Neural cell (in vitro differentiated cells): Measurements from ENCODE around the gene FBXO48. TPM values are rescaled to one million over a fixed set of nuclear protein-coding genes. Genes with fewer than 3 reads are reported as not detected.

Source experiments
- H2AFZ ChIP-seq: fragments of 200-600, 300-800 bp; sonication (generic), shearing (Covaris generic); 2 replicates; pipeline ENCODE4 v1.6.0; 2014; ENCODE audit warnings: low read depth, mild to moderate bottlenecking, antibody characterized with exemption, low read length, moderate library complexity
- H3F3A ChIP-seq: fragments of 200-600 bp; shearing (Covaris generic); 2 replicates; pipeline ENCODE4 v1.6.1; 2016; ENCODE audit warnings: mild to moderate bottlenecking, moderate library complexity, mixed read lengths, antibody characterized with exemption, low read length; ENCODE audit not compliant: insufficient read depth, poor library complexity, severe bottlenecking
- H3K27ac ChIP-seq: fragments of 200-600, 300-800 bp; sonication (generic), shearing (Covaris generic); 2 replicates; pipeline ENCODE4 v1.5.1; 2014; ENCODE audit warnings: mild to moderate bottlenecking, low read length, moderate library complexity
- H3K27me3 ChIP-seq: fragments of 300-800, 200-600 bp; sonication (generic), shearing (Covaris generic); 2 replicates; pipeline ENCODE4 v1.6.0; 2014; ENCODE audit warnings: mild to moderate bottlenecking, low read depth, low read length, moderate library complexity; ENCODE audit not compliant: insufficient read depth
- H3K36me3 ChIP-seq: fragments of 300-800, 200-600 bp; sonication (generic), shearing (Covaris generic); 2 replicates; pipeline ENCODE4 v1.5.1; 2014; ENCODE audit warnings: mild to moderate bottlenecking, antibody characterized with exemption, low read length, moderate library complexity; ENCODE audit not compliant: insufficient read depth
- H3K4me2 ChIP-seq: fragments of 300-800, 200-600 bp; sonication (generic), shearing (Covaris generic); 2 replicates; pipeline ENCODE4 v1.6.0; 2014; ENCODE audit warnings: mild to moderate bottlenecking, low read length
- H3K4me3 ChIP-seq: fragments of 300-800, 200-600 bp; sonication (generic), shearing (Covaris generic); 2 replicates; pipeline ENCODE4 v1.5.1; 2014; ENCODE audit warnings: mild to moderate bottlenecking, low read length, moderate library complexity
- H3K79me2 ChIP-seq: fragments of 200-600 bp; shearing (Covaris generic); replicated peaks from 2 replicates; pipeline ENCODE4 v1.6.0; 2014; ENCODE audit warnings: mild to moderate bottlenecking, low read length, moderate library complexity; ENCODE audit not compliant: insufficient read depth
- H3K9ac ChIP-seq: fragments of 300-800, 200-600 bp; sonication (generic), shearing (Covaris generic); 2 replicates; pipeline ENCODE4 v1.6.1; 2016; ENCODE audit warnings: mild to moderate bottlenecking, low read length, mixed read lengths
- H3K9me2 ChIP-seq: fragments of 200-600 bp; shearing (Covaris generic); 2 replicates; pipeline ENCODE4 v1.6.1; 2016; ENCODE audit warnings: mild to moderate bottlenecking, low read length, mixed read lengths; ENCODE audit not compliant: insufficient read depth
- H3K9me3 ChIP-seq: fragments of 200-600, 300-800 bp; sonication (generic), shearing (Covaris generic); 2 replicates; pipeline ENCODE4 v1.6.1; 2016; ENCODE audit warnings: mild to moderate bottlenecking, mixed run types, low read length, moderate library complexity, mixed read lengths
- H4K20me1 ChIP-seq: fragments of 200-600 bp; shearing (Covaris generic); 2 replicates; pipeline ENCODE4 v1.6.1; 2016; ENCODE audit warnings: mild to moderate bottlenecking, mixed run types; ENCODE audit not compliant: insufficient read depth
- EP300 ChIP-seq: fragments of 450-650 bp; conservative IDR thresholded peaks from 2 replicates; pipeline ENCODE4 v1.6.1; 2014; ENCODE audit warnings: antibody characterized with exemption, mild to moderate bottlenecking, moderate library complexity; ENCODE audit not compliant: poor library complexity, severe bottlenecking
- EZH2 ChIP-seq: fragments of 200-600, 300-800 bp; shearing (Covaris generic), sonication (generic); IDR thresholded peaks from 2 replicates; pipeline ENCODE4 v1.6.1; 2014; ENCODE audit warnings: antibody characterized with exemption, low read length, borderline replicate concordance, mild to moderate bottlenecking; ENCODE audit not compliant: insufficient read depth, poor library complexity, severe bottlenecking
- MXI1 ChIP-seq: fragments of 450-650 bp; conservative IDR thresholded peaks from 2 replicates; pipeline ENCODE4 v1.6.1; 2014; ENCODE audit warnings: antibody characterized with exemption, mild to moderate bottlenecking; ENCODE audit not compliant: poor library complexity, severe bottlenecking
- SMC3 ChIP-seq: fragments of 450-650 bp; conservative IDR thresholded peaks from 2 replicates; pipeline ENCODE4 v1.6.1; 2014; ENCODE audit warnings: antibody characterized with exemption, mild to moderate bottlenecking, moderate library complexity; ENCODE audit not compliant: poor library complexity
- polyA plus RNA-seq: library from polyadenylated mRNA; depleted of rRNA; stranded (reverse); fragments of >200 nt; gene quantifications from 2 replicates; pipeline ENCODE4 v1.2.3, GENCODE V29; 2014
- TF ChIP-seq, protein P1 (sequence below): fragments of 450-650 bp; IDR thresholded peaks from 2 replicates; pipeline ENCODE4 v1.5.1; 2014; ENCODE audit warnings: antibody characterized with exemption, mild to moderate bottlenecking, moderate library complexity; ENCODE audit not compliant: poor library complexity, severe bottlenecking
- TF ChIP-seq, protein P2 (sequence below): IDR thresholded peaks from 2 replicates; pipeline ENCODE4 v1.6.1; 2012; ENCODE audit warnings: borderline replicate concordance

Gene FBXO48
- polyA plus RNA-seq, 1 donor from 2014 or later: 0.45 TPM

DNA sequence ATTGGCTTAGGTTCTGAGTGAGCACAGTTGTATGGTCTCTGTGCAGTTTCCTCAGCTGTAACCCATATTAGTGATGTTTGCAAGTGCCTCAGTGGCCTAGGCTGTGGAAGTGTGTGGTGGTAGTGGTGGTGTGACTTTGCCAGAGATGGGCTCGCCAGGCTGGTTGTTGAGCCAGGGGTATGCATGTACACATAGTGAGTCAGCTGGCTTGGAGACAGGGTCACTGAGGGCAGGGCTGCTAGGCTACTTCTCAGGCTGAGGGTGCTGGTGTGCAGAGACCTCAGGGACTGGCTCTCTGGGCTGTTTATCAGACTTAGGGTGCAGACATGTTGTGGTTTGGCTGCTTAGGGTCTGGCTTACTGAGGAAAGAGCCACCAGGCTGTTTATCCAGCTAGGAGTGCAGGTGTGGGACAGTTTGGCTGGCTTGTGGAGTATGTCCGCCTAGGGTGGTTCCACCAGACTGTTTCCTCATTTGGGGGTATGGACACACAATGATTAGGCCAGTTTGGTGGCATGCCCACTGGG is 15.3 kb upstream of the FBXO48 start:
- Histone ChIP-seq H4K20me1 (no peaks in the 10 kb centered on the region), H3K79me2 (no peaks in the 10 kb centered on the region), H3K27ac (no peak overlapping the region), H3K4me3 (no peak overlapping the region), H3K9me2 (no peaks in the 10 kb centered on the region), H3K9ac (no peak overlapping the region), H3K9me3 (no peaks in the 10 kb centered on the region), H3K36me3 (no peaks in the 10 kb centered on the region), H3F3A (no peaks in the 10 kb centered on the region), H3K4me2 (no peak overlapping the region), H3K27me3 (no peaks in the 10 kb centered on the region), H2AFZ (no peak overlapping the region)
- TF ChIP-seq, protein P1, sequence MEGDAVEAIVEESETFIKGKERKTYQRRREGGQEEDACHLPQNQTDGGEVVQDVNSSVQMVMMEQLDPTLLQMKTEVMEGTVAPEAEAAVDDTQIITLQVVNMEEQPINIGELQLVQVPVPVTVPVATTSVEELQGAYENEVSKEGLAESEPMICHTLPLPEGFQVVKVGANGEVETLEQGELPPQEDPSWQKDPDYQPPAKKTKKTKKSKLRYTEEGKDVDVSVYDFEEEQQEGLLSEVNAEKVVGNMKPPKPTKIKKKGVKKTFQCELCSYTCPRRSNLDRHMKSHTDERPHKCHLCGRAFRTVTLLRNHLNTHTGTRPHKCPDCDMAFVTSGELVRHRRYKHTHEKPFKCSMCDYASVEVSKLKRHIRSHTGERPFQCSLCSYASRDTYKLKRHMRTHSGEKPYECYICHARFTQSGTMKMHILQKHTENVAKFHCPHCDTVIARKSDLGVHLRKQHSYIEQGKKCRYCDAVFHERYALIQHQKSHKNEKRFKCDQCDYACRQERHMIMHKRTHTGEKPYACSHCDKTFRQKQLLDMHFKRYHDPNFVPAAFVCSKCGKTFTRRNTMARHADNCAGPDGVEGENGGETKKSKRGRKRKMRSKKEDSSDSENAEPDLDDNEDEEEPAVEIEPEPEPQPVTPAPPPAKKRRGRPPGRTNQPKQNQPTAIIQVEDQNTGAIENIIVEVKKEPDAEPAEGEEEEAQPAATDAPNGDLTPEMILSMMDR: no peak
- no peak for TF ChIP-seq EP300
- TF ChIP-seq EZH2: no peak
- TF ChIP-seq, protein P2, sequence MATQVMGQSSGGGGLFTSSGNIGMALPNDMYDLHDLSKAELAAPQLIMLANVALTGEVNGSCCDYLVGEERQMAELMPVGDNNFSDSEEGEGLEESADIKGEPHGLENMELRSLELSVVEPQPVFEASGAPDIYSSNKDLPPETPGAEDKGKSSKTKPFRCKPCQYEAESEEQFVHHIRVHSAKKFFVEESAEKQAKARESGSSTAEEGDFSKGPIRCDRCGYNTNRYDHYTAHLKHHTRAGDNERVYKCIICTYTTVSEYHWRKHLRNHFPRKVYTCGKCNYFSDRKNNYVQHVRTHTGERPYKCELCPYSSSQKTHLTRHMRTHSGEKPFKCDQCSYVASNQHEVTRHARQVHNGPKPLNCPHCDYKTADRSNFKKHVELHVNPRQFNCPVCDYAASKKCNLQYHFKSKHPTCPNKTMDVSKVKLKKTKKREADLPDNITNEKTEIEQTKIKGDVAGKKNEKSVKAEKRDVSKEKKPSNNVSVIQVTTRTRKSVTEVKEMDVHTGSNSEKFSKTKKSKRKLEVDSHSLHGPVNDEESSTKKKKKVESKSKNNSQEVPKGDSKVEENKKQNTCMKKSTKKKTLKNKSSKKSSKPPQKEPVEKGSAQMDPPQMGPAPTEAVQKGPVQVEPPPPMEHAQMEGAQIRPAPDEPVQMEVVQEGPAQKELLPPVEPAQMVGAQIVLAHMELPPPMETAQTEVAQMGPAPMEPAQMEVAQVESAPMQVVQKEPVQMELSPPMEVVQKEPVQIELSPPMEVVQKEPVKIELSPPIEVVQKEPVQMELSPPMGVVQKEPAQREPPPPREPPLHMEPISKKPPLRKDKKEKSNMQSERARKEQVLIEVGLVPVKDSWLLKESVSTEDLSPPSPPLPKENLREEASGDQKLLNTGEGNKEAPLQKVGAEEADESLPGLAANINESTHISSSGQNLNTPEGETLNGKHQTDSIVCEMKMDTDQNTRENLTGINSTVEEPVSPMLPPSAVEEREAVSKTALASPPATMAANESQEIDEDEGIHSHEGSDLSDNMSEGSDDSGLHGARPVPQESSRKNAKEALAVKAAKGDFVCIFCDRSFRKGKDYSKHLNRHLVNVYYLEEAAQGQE: no peak

DNA sequence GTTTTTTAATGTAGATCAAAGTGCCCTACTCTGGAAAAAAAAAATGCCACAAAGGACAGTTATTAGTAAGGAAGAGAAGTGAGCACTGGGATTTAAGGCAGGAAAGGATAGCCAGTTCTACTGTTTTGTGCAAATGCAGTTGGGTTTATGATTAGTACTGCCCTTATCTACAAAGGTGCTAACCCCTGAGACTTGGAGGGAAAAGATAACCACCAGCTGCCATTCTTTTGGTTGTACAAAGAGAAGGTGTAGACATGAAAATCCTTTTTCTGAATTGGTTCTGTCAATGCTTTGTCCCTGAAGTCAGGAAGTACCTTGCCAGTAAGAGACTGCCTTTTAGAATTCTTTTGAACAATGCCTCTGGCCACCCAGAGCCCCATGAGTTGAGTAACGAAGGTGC is 11.6 kb upstream of the FBXO48 start:
- no peak for TF ChIP-seq SMC3
- TF ChIP-seq, protein P2: no peak
- no peak for TF ChIP-seq EP300
- no peak for TF ChIP-seq MXI1
- peak overlapping the region; percentile 38 for H3K4me3 ChIP-seq
- no peaks in the 10 kb centered on the region for H4K20me1 ChIP-seq
- H2AFZ ChIP-seq: no peak overlapping the region
- H3K27me3 ChIP-seq: no peaks in the 10 kb centered on the region
- peak overlapping the region; percentile 1 for H3K4me2 ChIP-seq
- H3K79me2 ChIP-seq: no peaks in the 10 kb centered on the region
- no peaks in the 10 kb centered on the region for H3K9me3 ChIP-seq
- no peak overlapping the region for H3K27ac ChIP-seq
- H3K9me2 ChIP-seq: no peaks in the 10 kb centered on the region
- no peaks in the 10 kb centered on the region for H3K36me3 ChIP-seq
- no peaks in the 10 kb centered on the region for H3F3A ChIP-seq
- H3K9ac ChIP-seq: no peak overlapping the region
